Stimulated activated effector memory CD8-positive, alpha-beta T cell treated with anti-CD3 and anti-CD28 coated beads, Interleukin-12 subunit alpha, Interleukin-12 subunit beta, amount 100 ng/mL, for 72 hours (primary cell): Measurements from ENCODE around the gene ATXN1.

ENCODE experiments used
- ATAC-seq: fragments of 150-1000 bp; cut with Tn5 transposase; 2 replicates; pipeline ENCODE4 v1.10.0; 2021
- DNase-seq, 2 donors: peaks; one replicate each; pipeline ENCODE4 v3.0.0; 2021 to 2022; ENCODE audit warnings: low spot score in 2 of 2
- H3K27ac Mint-ChIP-seq: one replicate; pipeline ENCODE4 v1.8.0; 2022; ENCODE audit warnings: mild to moderate bottlenecking, mixed read lengths
- H3K36me3 Mint-ChIP-seq: one replicate; pipeline ENCODE4 v1.8.0; 2022; ENCODE audit warnings: mild to moderate bottlenecking, mixed read lengths
- H3K4me1 Mint-ChIP-seq: one replicate; pipeline ENCODE4 v1.8.0; 2022; ENCODE audit warnings: mixed read lengths
- H3K4me3 Mint-ChIP-seq: one replicate; pipeline ENCODE4 v1.8.0; 2022; ENCODE audit warnings: mild to moderate bottlenecking, mixed read lengths
- H3K9me3 Mint-ChIP-seq: one replicate; pipeline ENCODE4 v1.8.0; 2022; ENCODE audit warnings: mixed read lengths

Gene ATXN1

DNA sequence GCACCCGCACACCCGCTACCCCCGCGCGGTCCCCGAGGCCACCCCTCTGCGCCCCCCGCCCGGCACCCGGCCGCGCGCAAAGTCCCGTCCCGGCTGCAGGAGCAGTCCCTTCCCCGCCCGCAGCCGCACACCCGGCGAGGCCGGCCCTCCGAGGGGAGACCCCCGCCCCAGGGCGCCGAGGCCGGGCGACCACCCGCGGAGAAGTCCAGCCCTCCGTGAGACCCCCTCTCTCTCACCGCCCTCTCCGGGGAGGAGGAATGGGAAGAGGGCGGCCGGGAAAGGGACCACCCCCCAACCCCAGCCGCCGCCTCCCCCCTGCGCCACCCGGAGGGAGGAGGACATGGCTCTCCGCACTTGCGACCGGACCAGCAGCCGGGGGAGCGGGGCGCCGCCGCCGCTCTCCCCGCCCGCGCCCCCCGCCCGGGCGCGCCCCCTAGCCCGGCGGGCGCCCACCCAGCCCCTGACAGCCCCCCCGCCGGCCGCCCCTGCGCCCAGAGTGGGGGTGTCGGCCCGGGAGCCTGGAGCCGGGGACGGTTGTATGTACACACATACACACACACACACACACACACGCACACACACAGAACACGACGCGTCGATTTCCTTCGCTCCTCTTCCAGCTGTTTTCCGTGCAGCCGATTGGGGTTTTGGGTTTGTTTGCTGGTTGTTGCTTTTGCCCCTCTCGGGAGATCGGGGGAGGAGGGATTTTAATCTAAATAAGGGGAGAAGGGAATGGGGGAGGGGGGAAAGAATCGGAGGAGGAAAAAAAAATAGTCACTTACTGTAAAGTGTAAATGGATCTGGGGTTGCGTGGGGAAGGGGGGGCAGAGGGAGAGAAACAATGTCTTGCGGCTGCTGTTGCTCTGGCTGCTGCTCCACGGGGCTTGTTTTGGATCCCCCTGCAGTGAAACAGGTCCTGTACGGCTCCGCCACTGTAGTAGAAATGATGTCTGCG lies at the start of gene ATXN1:
TSS of gene ATXN1 (minus strand) at position 945 of the 955 bp plus-strand sequence.
- DNase-seq (peak in 1 of 2 donors; percentile 78), ATAC-seq (peak; percentile 22)
- peaks cover 59% of the 10 kb centered on the region for H3K36me3 Mint-ChIP-seq
- H3K4me3 Mint-ChIP-seq = peak within 1 kb of the TSS; percentile 93
- H3K9me3 Mint-ChIP-seq = no peaks in the 10 kb centered on the region
- H3K4me1 Mint-ChIP-seq = peaks cover 49% of the 10 kb centered on the region
- peak within 1 kb of the TSS; percentile 97 for H3K27ac Mint-ChIP-seq

GRCh38 chr6:16810411-16810810 lies 49.2 kb upstream of the ATXN1 start:
- Mint-ChIP-seq H3K9me3 (peaks cover 15% of the 10 kb centered on the region), H3K4me1 (no peaks in the 10 kb centered on the region), H3K36me3 (no peaks in the 10 kb centered on the region), H3K27ac (no peak overlapping the region), H3K4me3 (no peak overlapping the region)
- ATAC-seq = no peak
- DNase-seq = no peak

DNA sequence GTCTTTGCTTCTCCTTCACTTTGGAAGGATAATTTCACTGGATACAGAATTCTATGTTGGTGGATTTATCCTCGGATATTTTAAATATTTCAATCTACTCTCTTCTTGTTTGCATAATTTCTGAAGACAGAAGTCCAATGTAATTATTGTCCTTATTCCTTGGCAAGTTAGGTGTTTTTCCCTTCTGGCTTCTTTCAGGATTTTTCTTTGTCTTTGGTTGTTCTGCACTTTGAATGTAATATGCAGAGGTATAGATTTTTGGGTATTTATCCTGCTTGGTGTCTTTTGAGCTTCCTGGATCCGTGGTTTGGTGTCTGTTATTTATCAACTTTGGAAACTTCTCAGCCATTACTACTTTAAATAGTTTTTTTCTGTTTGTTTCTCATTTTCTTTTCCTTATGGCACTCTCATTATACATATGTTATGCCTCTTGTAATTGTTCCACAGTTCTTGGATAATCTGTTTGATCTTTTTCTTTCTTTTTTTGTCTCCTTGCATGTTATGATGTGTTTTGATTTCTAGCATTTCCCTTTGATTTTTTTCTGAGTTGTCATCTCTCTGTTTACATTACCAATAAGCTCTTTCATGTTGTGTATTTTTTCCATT lies 48.6 kb upstream of the ATXN1 start:
- no peaks in the 10 kb centered on the region for H3K36me3 Mint-ChIP-seq
- no peak for ATAC-seq

GRCh38 chr6:16807956-16808355 lies 46.7 kb upstream of the ATXN1 start:
- H3K4me3 Mint-ChIP-seq = no peak overlapping the region
- ATAC-seq = no peak

More for the DNA sequence above, 48.6 kb upstream of the ATXN1 start:
- Mint-ChIP-seq H3K4me3 (no peak overlapping the region), H3K27ac (no peak overlapping the region), H3K4me1 (no peaks in the 10 kb centered on the region), H3K9me3 (peaks cover 15% of the 10 kb centered on the region)
- no peak for DNase-seq

DNA sequence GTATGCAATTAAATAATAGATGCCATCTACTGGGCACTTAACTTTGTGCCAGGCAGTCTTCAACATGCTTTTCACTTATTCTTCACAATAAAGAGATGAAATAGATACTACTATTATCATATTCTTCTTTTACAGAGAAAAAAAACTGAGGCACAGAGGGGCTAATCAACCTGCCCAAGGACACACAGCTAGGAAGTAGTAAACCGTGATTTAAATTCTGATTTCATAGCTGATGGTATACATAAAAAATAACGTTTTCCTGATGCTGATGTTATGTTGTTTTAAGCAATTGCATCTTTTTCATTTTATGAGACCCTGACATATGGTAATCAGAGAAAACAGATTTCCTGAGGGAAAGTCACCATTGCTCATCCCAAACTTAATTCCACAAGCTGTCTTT lies 45.1 kb upstream of the ATXN1 start:
- H3K4me3 Mint-ChIP-seq = no peak overlapping the region

More at GRCh38 chr6:16807956-16808355, 46.7 kb upstream of the ATXN1 start:
- DNase-seq = no peak
- Mint-ChIP-seq H3K36me3 (no peaks in the 10 kb centered on the region), H3K4me1 (no peaks in the 10 kb centered on the region), H3K27ac (no peak overlapping the region), H3K9me3 (peaks cover 13% of the 10 kb centered on the region)

GRCh38 chr6:16805243-16805950 lies 44.1 kb upstream of the ATXN1 start:
- Mint-ChIP-seq H3K27ac (no peak overlapping the region), H3K9me3 (peaks cover 5% of the 10 kb centered on the region), H3K4me3 (no peak overlapping the region), H3K4me1 (peaks cover 9% of the 10 kb centered on the region), H3K36me3 (no peaks in the 10 kb centered on the region)
- DNase-seq (no peak), ATAC-seq (no peak)

More for the DNA sequence above, 45.1 kb upstream of the ATXN1 start:
- peaks cover 5% of the 10 kb centered on the region for H3K9me3 Mint-ChIP-seq
- no peaks in the 10 kb centered on the region for H3K4me1 Mint-ChIP-seq
- no peaks in the 10 kb centered on the region for H3K36me3 Mint-ChIP-seq
- DNase-seq = no peak
- H3K27ac Mint-ChIP-seq = no peak overlapping the region
- ATAC-seq = no peak

- ATAC-seq (no peak), DNase-seq (no peak)
- H3K4me3 Mint-ChIP-seq = no peak overlapping the region
- peaks cover 11% of the 10 kb centered on the region for H3K4me1 Mint-ChIP-seq
- H3K27ac Mint-ChIP-seq = no peak overlapping the region
- no peaks in the 10 kb centered on the region for H3K36me3 Mint-ChIP-seq
- H3K9me3 Mint-ChIP-seq = peaks cover 2% of the 10 kb centered on the region
Measured at GRCh38 chr6:16804546-16805242, 43.4 kb upstream of the ATXN1 start.

- H3K4me3 Mint-ChIP-seq = no peak overlapping the region
- DNase-seq = no peak
- H3K9me3 Mint-ChIP-seq = no peaks in the 10 kb centered on the region
- no peak for ATAC-seq
- no peak overlapping the region for H3K27ac Mint-ChIP-seq
- peaks cover 11% of the 10 kb centered on the region for H3K4me1 Mint-ChIP-seq
- H3K36me3 Mint-ChIP-seq = no peaks in the 10 kb centered on the region
Measured at GRCh38 chr6:16803294-16804200, 42.3 kb upstream of the ATXN1 start.

GRCh38 chr6:16802071-16802470 lies 40.8 kb upstream of the ATXN1 start:
- no peak for DNase-seq
- Mint-ChIP-seq H3K9me3 (no peaks in the 10 kb centered on the region), H3K36me3 (no peaks in the 10 kb centered on the region), H3K4me1 (peaks cover 11% of the 10 kb centered on the region), H3K27ac (no peak overlapping the region), H3K4me3 (no peak overlapping the region)
- ATAC-seq = no peak

DNA sequence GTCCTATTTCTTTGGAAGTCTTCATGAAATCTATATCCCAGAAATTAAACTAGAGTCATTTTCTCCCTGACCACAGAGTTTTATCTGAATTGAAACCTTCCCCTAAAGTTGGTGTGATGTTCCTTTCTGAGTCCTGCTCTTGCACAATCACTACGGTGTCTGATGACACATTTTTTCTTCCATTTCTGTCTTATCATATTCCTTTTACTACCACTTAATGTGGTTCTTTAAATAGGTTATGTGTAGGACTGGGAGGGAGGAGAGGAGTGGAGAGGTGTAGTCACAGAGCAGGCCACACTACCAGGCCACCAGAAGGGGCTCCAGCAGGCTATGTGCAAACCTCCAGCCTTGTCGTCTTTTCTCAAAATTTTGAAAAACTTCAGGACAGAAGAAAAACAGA lies 39.7 kb upstream of the ATXN1 start:
- Mint-ChIP-seq H3K9me3 (no peaks in the 10 kb centered on the region), H3K27ac (no peak overlapping the region), H3K4me3 (no peak overlapping the region), H3K4me1 (peaks cover 11% of the 10 kb centered on the region), H3K36me3 (no peaks in the 10 kb centered on the region)
- DNase-seq (no peak), ATAC-seq (peak; percentile 73)

DNA sequence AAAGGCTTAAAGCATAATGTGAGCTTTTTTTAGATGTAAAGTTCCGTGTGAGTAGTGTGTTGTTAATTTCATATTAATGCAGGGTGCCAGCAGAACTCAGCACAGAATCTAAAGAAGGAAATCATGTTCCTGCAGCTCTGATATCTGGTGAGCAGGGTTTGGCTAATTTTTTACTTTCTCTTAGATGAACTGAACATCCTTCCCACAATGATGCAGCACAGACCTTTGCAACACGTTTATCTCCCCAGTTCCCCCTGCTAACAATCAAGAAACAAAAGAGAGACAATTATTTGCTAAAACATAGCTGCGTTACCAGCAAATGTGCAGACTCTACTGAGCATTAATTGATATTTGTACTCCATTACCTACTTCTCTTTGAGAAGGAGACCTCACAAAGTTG lies 39.1 kb upstream of the ATXN1 start:
- Mint-ChIP-seq H3K4me1 (peaks cover 11% of the 10 kb centered on the region), H3K36me3 (no peaks in the 10 kb centered on the region), H3K4me3 (no peak overlapping the region), H3K9me3 (no peaks in the 10 kb centered on the region), H3K27ac (no peak overlapping the region)
- no peak for ATAC-seq
- no peak for DNase-seq

DNA sequence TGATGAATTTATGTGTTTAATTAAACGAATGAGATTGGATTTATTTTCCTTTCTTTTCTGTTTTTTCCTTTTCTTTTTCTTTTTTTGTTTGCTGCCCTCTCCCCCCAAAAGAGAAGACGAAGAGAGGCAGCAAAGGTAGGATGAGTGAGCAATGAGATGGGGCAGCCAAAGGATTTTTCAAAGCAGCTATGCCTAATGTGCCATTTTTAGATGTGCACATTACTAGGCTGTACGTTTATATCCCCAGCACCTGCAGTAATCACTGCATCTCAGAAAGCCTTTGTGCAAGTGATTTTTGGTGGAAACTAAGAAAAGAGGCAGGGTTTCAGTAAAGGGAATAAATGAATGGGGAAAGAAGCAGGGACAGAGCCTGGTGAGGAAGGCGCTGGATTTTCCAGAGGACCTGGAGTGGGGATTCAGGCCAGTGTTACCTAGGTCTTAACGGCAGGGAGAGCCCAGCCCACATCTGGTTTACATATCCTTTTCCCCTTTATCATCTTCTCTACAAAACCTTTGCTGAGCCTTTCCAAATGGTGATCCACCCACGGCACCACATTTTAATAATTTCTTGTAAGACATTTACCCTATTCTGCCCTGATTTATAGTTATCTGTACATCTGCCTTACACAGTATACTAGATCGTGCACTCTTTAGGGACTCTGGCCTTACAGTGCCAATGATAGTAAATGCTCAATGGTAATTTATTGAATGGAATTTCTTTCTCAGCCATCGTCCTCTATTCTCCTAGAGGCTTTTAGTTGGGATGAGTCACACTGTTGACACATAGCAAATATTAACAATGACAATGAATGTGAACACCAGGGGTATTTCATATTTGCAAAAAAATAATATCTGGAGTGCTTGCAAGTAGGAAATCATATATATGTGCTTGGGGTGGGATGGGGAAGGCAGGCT lies 38.3 kb upstream of the ATXN1 start:
- H3K4me3 Mint-ChIP-seq = no peak overlapping the region

GRCh38 chr6:16793828-16794412 lies 32.7 kb upstream of the ATXN1 start:
- ATAC-seq (no peak), DNase-seq (no peak)
- H3K9me3 Mint-ChIP-seq = no peaks in the 10 kb centered on the region
- H3K36me3 Mint-ChIP-seq = no peaks in the 10 kb centered on the region
- no peak overlapping the region for H3K27ac Mint-ChIP-seq
- H3K4me3 Mint-ChIP-seq = no peak overlapping the region
- H3K4me1 Mint-ChIP-seq = no peaks in the 10 kb centered on the region

More for the DNA sequence above, 38.3 kb upstream of the ATXN1 start:
- DNase-seq = no peak
- ATAC-seq = no peak
- H3K27ac Mint-ChIP-seq = no peak overlapping the region
- H3K4me1 Mint-ChIP-seq = peaks cover 11% of the 10 kb centered on the region
- H3K36me3 Mint-ChIP-seq = no peaks in the 10 kb centered on the region
- no peaks in the 10 kb centered on the region for H3K9me3 Mint-ChIP-seq
